HG02798 (cell line): Measurements from ENCODE around the gene GDPD1.
"Not testable (repeated sequence)": the region's sequence is repeated elsewhere in the genome, so short reads cannot be mapped to it uniquely, and the experiment has no call there.

Source experiments
- ATAC-seq: cut with Tn5 transposase; IDR thresholded peaks from one replicate; pipeline ENCODE4 v1.9.1; 2021; ENCODE audit warnings: mild to moderate bottlenecking; ENCODE audit not compliant: unreplicated experiment, poor library complexity

Gene GDPD1

DNA sequence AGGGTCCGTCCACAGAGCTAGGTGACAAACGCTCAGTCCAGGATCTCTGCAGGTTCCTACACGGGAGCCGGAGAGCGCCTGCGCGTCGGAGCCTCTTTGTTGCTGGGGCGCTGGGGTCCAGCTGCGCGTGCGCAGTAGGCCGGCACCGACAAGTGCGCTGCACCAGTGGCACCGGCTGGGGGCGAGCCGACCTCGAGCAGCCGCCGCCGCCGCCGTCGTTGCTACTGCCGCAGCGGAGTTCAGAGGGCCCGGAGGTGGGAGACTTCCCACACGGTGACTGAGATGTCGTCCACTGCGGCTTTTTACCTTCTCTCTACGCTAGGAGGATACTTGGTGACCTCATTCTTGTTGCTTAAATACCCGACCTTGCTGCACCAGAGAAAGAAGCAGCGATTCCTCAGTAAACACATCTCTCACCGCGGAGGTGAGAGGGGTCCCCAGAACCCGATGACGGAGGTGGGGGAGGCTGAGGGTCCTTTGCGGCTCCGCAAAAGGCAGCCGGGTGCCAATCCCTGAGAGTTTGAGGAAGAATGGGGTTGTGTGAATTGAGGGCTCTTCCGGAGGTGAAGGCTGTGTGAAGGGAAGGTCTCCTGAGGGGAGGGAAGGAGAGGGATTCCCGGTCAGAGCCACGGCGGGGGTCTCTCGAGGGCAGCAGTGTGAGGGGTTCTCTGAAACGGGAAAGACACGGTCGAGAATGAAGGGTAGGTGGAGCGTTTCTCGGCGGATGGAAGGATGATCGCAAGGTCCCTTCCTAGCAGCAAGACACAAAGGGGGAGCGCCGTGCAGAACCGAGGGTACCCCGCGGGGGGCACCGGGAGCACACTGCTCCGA is at the start of gene GDPD1:
Gene GDPD1 (plus strand): TSS at position 184 of the 831 bp plus-strand sequence. CDS start 99 bp downstream, at position 283.
- ATAC-seq, result peak; percentile 97

DNA sequence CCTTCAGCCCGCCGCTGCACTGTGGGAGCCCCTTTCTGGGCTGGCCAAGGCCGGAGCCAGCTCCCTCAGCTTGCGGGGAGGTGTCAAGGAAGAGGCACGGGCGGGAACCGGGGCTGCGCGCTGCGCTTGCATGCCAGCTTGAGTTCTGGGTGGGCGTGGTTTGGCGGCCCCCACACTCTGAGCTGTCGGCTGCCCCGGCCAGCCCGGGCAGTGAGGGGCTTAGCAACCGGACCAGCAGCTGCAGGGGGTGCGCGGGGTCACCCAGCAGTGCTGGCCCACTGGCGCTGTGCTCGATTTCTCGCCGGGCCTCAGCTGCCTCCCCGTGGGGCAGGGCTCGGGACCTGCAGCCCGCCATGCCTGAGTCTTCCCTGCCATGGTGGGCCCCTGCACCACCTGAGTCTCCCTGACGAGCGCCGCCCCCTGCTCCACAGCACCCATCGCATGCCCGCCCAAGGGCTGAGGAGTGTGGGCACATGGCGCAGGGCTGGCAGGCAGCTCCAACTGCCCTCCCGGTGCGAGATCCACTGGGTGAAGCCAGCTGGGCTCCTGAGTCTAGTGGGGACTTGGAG is 47.8 kb upstream of the GDPD1 start:
- no peak for ATAC-seq

DNA sequence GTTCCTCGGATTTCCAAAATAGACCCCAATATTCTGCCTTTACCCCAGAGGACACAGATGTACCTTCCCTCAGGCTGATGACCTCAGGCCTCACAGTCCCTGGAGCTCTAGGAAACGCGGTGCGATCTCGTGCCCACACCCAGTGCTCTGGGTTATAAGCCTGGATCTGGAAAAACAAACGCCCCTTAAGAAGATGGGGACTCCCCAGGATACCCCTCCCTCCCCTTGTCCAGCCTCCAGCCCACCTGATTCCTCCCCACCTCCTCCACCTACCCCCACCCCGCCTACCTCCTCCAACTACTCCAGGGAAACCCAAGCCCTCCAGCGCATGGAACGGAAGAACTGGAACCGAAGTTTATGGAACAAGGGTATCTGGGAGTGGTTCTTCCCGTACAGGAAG is 45.6 kb upstream of the GDPD1 start:
- ATAC-seq, result no peak

DNA sequence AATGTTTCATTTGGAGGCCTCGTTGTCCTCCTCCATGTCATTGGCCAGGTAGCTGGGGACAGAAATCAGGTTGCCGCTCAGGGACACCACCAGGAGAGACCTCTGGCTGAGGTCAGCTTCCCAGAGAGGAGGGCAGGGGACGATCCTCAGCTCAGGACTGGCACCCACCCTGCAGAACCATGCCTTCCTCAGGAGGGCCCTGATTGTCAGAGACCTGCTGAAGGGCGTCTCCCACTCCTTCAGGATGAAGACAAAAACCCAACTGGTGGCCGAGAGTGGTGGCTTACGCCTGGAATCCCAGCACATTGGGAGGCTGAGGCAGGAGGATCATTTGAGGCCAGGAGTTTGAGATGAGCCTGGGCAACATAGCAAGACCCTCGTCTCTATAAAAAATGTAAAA is 45.2 kb upstream of the GDPD1 start:
- no peak for ATAC-seq

DNA sequence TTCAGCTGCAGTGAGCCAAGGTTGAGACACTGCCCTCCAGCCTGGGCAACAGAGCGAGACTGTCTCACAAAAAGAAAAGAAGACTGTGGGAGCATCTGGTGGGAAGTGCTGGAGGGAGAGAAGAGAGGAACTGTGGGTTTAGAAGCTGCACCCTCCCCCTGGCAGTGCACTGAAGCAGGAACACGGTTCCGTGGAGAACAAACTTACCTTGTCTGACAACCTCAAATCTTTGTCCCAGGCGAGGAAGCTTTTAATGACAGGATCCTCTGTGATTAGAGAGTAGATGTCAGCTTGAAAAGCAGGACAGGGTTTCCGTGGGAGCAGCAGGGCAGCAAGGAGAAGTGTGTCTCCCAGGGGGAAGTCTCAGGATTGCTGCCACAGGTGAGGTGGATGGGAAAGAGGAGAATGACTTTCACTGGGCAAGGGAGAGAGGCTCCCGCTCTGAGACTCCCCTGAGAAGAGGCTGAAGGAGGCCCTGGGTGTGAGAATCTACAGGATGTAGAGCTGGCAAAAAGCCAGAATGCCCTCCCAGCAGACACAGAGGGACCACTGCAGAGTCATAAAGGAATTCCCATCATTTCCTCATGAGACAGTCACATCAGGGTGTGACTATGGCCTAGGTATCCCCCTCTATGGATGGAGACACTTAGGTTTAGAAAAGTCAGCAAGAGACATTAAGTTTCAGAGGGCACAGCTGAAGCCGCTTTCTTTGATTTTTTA is 41.9 kb upstream of the GDPD1 start:
- no peak for ATAC-seq

DNA sequence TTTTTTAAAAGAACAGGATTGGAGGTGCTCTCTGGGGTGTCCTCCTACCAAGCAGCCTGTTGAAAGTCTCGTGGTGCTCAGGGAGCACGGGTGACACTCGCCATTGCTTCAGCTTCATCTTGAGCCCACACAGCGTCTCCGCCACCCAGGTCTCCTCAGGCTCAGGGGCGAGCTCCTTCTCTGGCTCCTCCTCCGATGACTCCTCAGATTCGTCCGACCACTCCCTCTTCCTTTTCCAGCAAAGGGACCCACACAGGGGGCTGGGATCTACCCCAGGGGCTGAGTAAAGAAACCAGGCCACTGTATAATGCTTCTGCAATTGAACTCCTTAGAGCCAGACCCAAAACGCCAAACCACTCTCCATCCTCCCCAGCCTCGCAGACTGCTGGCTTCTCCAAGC is 40.7 kb upstream of the GDPD1 start:
- not testable (repeated sequence) for ATAC-seq

DNA sequence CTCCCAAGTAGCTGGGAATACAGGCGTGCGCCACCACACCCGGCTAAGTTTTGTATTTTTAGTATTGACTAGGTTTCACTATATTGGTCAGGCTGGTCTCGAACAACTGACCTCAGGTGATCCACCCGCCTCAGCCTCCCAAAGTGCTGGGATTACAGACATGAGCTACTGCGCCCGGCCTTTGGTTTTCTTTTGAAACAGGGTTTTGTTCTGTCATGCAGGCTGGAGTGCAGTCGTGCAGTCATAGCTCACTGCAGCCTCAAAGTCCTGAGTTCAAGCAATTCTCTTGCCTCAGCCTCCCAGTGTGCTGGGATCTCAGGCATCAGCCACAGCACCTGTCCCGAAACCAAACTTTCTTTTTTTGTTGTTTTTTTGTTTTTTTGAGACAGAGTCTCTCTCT is 39.7 kb upstream of the GDPD1 start:
- no peak for ATAC-seq

DNA sequence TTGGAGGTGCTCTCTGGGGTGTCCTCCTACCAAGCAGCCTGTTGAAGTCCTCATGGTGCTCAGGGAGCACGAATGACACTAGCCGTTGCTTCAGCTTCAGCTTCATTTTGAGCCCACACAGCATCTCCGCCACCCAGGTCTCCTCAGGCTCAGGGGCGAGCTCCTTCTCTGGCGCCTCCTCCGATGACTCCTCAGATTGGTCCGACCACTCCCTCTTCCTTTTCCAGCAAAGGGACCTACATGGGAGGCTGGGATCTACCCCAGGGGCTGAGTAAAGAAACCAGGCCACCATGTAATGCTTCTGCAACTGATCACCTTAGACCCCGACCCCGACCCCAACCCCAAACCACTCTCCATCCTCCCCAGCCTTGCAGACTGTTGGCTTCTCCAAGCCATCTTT is 38.8 kb upstream of the GDPD1 start:
- no peak for ATAC-seq

DNA sequence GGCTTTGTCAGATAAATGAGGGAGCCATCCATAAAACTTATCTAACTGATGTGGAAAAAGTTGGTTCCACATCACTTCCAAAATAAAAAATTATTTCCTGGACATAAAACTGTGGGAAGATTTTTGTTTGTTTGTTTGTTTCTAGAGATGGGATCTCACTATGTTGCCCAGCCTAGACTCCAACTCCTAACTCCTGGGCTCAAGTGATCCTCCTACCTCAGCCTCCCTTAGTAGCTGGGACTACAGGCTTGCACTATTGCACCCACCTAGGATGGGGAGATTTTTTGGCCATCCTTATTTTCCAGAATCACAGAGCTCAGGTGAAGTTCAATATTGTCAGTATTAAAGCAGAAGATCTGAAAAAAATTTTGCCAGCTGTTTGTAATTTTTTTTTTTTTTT is 34.3 kb upstream of the GDPD1 start:
- no peak for ATAC-seq

DNA sequence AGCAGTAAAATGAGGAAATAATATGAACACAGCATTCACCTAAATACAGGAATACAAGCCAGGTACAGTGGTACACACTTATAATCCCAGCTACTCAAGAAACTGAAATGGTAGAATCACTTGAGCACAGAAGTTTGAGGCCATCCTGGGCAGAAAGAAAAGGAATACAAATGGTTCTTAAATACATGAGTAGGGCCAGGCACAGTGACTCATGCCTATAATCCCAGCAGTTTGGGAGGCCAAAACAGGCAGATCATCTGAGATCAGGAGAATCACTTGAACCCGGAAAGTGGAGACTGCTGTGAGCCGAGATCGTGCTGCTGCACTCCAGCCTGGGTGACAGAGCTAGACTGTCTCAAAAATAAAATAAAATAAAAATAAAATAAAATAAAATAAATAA is 33.5 kb upstream of the GDPD1 start:
- ATAC-seq, result no peak

DNA sequence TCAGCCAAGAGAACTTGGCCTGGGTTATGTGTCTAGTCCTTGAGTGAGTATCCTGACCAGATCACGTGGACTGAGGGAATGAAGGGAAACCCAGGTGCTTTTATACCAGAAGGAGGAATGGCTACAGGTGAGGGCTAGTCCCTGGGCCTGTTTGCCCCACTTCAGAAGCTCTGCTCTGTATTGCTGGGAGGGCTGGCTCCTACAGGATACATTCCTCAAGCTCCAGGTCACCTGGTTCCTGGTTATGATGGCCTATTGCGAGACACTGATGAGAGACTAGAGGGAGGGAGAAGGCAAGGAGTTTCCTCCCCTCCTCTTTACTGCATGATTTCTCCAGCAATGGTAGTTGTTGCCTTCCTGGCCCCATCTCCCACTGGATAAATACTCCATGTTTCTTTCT is 29.5 kb upstream of the GDPD1 start:
- ATAC-seq, result no peak

DNA sequence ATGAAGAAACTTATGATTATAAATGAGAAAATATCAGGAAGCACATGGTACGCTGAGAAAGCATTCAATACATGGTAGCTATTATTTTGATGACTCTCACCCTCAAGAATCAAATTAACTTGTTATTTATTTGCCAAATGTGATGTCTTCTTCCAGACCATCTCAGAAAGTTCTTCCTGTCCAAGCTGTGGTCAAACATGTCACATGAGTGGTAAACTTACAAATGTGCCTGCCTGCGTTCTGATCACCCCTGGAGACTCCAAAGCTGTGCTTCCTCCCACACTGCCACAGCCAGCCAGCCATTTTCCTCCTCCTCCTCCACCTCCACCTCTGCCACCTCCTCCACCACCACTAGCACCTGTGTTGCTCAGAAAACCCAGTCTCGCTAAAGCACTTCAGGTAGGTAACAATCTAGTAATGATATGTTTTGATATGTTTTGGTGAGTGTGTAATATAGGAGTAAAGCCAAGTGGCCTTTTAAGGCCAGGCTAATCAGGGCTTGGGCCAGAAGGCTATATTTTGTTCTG is 26.9 kb upstream of the GDPD1 start:
- no peak for ATAC-seq

DNA sequence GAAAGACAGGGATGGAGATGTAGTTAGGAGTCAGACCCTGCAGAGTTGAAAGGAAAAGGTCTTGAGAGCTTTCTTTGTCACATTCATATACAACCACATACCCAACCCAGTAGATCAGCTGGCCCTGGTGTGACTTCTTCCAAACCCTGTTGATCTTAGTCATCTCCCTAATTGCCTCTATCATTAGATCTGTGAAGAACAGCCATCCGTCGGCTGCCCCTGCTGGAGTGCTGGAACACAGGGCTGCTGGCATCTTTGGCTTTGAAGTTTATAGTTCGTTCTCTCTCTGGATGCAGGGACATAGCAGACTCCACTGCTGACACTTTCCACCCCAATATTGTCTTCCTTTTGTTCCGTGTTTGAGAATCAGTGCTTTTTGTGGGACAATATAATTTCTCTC is 20.9 kb upstream of the GDPD1 start:
- no peak for ATAC-seq

DNA sequence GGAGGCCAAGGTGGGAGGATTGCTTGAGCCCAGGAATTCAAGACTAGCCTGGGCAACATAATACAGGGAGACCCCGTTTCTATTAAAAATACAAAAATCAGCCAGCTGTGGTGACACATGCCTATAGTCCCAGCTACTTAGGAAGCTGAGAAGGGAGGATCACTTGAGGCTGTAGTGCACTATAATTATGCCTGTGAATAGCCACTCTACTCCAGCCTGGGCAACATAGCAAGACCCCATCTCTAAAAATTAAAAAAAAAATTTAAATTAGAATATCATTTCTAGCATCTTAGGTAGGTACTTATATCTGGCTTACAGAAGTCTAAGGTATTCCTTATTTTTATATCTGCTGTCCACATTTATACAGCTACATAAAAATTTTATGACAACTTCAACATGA is 18.0 kb upstream of the GDPD1 start:
- no peak for ATAC-seq

DNA sequence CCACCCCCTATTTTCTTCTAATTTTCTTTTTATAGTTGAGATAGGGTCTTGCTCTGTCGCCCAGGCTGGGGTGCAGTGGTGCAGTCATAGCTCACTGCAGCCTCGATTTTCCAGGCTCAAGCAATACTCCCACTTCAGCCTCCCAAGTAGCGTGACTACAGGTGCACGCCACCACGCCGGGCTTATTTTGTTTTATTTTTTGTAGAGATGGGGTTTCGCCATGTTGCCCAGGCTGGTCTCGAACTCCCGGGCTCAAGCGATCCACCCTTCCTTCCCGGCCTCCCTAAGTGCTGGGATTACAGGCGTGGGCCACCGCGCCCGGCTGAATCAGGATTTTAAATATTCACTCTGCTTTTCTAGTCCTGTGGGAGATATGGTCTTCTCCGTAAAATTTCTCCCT is 941 bp upstream of the GDPD1 start:
- ATAC-seq, result no peak

DNA sequence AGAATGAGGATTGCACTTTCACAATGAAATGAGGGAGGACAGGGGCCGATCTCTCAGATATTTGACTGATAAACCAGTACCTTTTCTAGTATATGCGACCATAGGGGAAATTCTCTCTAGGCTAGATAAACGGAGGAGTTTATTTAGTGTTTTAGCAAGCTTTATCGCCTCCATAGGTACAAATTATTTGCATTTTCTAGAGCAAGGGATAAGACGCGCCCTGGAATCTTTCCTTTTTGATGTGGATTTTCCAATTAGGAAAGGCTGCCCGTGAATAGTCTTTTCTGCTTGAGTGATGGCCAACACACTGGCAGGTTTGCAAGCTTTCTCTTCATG is 351 bp upstream of the GDPD1 start:
- ATAC-seq, result no peak

DNA sequence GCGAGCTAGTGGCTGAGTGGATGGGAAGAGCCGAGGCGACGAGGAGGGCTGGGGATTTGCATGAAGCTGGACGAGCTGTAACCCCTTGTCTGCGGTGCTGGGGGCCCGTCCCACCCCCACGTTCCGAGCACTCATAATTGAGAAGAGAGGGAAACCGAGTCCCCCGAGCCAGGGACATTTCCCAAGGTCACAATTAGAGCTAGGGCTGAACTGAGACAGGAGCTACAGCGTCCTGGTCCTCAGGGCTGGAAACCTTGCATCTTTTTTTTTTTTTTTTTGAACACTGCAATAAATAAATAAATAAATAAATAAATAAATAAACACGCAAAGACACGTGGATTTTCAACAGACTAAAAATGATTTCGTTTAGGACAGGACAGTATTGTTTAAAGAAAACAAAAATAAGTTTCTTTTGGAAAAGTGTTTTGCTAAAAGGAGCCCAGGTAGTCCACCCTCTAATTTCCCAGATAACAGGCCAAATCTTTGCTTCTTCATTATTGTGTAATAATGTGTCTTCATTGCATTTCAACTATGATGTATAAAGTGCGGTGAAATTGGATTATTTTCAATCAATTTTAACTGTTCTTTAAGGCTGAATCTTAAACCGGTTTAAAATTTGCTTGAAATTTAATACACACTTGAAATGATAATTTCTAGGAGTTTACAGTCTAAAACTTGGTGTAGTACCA is 992 bp downstream of the GDPD1 start:
- ATAC-seq, result no peak

DNA sequence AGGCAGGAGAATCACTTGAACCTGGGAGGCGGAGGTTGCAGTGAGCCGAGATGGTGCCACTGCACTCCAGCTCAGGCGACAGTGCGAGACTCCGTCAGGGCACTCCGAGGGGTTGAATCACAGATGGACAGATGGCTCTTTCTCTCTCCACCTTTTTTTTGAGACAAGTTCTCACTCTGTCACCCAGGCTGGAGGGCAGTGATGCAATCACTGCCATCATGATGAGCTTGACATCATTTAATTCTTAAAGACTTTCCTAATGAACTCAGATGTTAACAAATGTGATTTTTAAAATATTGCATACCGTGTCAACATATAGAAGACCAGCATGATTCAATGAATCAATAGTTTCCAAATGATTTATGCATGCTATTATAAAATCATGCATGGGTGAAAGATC is 3.5 kb downstream of the GDPD1 start:
- no peak for ATAC-seq

DNA sequence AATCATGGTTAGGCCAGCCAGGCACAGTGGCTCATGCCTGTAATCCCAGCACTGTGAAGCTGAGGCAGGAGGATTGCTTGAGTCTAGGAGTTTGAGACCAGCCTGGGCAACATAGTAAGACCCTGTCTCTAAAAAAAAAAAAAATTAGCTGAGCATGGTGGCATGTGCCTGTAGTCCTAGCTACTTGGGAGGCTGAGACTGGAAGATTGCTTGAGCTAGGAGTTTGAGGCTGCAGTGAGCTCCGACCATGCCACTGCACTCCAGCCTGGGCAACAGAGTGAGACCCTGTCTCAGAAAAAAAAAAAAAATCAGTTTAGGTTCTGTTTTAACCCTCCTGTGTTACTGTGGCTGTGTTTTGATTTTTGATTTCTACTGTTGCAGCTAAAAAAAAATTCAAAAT is 8.3 kb downstream of the GDPD1 start:
- ATAC-seq, result not testable (repeated sequence)

DNA sequence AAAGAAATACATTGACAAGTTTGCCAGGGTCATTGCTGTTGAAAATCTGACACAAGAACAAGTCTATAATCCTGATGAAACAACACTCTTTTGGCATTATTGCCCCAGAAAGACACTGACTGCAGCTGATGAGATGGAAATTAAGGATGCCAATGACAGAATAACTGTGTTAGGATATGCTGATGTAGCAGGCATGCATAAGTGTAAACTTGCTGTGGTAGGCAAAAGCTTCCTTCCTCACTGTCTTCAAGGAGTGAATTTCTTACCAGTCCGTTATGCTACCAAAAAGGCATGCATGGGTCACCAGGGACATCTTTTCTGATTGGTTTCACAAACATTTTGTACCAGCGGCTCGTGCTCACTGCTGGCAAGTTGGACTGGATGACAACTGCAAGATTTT is 10.5 kb downstream of the GDPD1 start:
- ATAC-seq, result no peak

DNA sequence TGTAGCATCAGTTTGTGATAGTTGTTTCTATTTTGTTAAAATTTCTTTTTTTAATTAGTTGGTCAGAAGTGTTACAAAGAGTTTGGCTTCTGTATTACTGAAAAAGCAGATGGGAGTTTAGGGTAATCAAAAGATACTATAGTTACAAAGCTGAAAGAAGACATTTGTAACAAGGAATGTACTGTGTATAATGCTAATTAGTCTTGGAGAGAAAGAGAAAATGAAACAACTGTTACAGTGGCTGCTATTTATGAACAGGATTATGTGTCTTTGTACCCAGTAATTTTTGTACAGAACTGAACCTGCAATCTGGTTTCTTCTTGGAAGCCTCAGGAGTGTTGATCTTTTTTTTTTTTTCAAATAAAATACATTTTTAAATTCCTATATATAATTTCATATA is 14.3 kb downstream of the GDPD1 start:
- no peak for ATAC-seq
